GM18873 (cell line): ENCODE measurements around the gene POU2F3.

ENCODE experiments used
- ATAC-seq: cut with Tn5 transposase; IDR thresholded peaks from one replicate; pipeline ENCODE4 v1.9.1; 2021; ENCODE audit warnings: mild to moderate bottlenecking, moderate library complexity, moderate number of reproducible peaks; ENCODE audit not compliant: unreplicated experiment, low FRiP score

POU2F3 gene

DNA sequence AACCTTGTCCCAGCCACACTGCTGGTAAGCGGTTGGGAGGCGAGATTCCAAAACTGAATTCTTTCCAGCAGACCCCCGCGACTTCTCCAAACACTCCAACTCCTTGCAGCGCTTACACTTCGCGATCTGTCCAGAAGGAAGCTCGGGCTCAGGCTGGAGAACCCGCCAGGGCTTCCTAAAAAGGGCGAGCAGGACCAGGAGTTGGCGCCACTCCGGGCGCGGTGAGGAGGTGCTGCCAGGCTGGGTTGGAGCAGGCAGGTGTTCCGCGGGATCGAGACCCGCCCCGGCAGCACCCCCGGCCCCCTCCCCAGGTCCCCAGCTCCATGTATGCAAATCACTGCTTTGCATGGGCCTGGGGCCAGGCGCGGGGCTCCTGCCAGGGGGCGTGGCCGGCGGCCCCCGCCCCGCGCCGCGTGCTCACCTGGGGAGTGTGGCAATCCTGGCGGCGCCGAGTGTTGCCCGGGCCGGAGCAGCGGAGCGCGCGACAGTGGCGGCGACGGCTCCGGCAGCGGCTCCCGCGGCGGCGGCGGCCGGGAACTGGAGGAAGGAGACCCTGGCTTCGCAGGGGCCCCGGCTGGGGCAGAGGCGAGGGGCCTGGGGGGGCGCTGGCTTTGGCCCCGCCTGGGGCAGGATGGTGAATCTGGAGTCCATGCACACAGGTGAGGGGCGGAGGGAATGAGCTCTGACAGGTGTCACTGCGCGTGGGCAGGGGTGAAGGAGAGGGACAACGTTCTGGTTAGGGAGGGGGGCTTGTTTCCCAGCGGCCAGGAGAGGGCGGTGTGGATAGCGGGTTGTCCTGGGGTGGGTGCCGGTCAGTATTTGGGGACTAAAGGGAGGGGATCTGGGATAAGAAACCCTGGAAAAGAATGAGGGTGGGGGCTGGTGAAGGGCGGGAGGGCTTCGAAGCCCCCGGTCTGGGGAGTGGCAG, at the start of gene POU2F3:
Gene POU2F3 (plus strand): TSS at position 428 of the 928 bp plus-strand sequence. CDS start 204 bp downstream, at position 632.
- no peak for ATAC-seq

DNA sequence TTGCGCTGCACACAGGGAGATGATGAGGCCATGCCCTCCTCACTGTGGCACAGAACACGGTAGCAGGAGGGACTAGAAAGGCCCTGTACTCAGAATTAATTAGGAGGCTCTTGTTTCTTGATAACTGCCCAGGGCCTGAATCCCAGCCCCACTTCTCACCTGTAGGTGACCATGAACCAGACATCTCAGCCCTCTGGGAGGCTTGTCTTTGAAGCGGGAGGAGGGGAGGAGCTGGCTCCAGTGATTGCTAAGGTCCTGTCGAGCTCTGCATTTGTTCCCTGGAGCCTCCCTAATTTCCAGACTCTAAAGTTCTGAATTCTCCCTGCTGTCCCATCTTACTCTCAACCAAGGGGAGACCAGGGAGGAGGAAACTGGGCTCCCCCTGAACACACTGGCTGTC, 48.9 kb upstream of the POU2F3 start:
- no peak for ATAC-seq

DNA sequence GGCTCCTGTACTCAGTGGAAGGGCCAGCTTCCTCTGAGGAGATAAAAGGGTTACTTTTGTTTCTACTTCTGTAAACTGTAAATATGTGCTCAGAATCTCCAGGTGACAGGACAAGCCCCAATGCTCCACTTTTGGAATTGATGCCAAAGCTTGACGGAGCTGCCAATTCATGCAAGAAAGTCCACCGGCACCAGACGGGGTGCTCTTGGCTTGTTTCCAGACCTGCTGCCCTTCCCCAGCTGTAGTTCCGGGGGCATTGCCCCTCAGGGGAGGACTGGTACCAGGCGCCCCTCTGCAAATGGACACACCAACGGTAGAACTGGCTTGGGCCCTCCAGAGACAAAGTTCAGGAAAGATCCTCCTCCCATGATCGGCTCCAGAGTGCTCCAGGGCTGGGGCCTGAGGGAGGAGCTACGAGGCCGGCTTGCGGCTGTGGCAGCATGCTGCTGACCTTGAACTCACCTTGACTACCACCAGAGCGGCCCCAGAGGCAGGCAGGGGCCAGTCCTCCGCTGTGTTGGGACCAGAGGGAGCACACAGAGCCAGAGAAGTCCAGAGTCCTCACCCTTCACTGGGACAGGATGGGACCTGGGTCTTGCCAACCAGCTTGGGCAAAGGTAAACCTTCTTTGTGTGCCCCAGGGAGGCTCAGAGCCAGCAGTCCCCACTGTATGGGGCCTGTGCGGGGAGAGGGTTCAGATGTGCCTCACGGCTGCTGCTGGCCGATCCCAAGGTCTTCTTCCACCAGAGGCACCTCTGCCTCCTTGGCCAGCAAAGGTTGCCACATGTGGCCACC, 46.9 kb upstream of the POU2F3 start:
- ATAC-seq = no peak

DNA sequence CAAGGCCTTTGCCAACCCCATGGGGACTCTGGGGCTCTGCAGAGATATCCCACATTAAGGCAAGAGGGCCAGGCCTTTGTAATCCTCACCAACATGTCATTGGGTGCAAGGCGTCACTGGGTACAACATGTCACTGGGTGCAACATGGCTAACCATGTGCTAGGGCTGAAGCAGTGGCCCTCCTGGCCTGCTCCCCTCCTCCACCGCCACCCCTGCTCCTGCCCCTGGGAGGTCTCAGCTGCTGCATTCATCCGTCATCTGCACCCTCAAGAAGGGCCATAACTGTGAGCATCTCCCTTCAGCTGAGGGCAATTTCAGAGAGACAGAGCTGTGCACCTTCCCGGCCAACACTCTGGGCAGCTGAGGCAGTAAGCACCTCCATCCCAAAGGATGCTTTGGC, 45.8 kb upstream of the POU2F3 start:
- no peak for ATAC-seq

DNA sequence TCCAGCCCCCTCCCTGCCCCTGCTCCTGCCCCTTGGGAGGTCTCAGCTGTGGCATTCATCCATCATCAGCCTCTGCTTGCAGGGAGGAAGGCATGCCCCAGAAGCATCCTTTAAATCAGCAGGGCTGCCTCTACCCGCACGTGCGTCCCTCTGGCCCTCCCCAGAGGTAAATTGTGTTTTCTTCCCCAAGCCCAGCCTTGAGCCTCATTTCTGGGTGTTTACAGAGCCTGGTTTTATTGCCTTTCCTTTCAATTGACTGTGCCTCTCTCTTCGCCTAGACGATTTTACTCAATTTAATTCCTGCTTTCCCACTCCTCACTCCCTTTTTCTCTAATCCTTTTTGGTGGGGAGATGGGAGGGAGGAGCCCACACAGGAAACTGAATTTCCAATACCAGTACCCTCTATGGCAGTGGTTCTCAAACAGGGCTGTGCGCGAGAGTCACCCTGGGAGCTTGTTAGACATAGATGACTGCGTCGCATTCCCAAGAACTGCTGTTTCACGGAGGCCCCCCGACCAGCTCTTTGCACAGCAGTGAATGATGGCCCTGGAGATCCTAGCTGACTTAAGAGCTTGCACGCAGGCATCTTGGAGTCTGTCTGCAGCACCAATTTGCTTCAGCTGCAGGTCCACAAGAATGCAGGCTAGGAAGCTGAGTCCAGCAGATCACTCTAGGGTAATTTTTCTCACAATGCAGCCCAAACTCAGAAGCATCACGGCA, 44.2 kb upstream of the POU2F3 start:
- ATAC-seq = no peak

DNA sequence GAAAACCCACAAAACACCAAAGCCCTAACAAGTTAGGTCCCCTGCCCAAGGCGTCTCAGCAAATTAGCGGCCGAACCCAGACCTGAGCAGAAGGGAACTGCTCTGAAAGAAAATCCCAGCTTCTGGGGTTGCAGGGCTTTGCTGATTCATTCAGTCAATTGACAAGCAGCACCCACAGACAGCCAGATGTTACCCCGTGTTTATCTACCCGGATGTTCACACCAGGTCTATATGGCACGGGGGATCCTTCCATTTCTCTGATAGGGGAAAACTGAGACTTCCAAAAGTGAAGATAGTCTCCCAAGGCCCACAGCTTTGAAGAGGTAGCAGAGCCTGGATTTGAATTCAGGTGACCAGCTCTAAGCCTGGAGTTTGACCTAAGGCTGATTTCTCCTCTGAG, 43.1 kb upstream of the POU2F3 start:
- no peak for ATAC-seq

- ATAC-seq = no peak
Observed at GRCh38 chr11:120197251-120197891, 42.6 kb upstream of the POU2F3 start.

DNA sequence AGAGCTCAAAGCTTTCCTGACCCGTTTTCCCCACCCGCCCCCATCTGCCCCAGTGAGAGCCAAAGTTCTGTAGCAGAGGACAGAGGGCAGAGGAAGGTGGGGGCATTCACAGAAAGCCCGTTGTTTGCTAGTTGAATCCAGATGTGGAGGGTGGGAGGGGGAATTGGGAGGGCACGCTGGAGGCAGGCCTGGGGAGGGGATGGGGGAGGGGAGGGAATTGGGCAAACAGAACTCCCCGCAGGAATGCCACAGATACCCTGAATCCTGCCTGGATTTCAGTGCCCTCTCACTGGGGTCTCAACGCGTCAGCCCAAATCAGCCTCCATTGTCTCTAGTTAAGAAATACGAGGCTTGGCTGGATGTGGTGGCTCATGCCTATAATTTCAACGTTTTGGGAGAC, 42.0 kb upstream of the POU2F3 start:
- no peak for ATAC-seq

DNA sequence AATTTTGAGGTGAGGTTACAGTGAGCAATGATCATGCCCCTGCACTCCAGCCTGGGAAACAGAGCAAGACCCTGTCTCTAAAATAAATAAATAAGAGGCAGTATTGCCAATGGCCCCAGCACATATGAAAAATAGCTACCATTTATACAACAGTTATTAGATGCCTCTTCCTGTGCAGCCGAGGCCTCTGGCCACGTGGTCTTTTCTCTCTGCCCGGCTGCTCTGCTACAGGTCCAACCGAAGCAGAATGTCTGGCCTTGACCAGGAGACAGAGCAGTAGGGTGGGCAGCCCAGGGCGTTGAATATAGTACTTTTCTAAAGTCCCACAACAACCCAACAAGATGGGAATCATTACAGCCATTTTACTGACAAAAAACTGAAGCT, 41.5 kb upstream of the POU2F3 start:
- no peak for ATAC-seq

GRCh38 chr11:120198787-120199469, 41.0 kb upstream of the POU2F3 start:
- ATAC-seq = no peak

GRCh38 chr11:120199613-120200012, 40.3 kb upstream of the POU2F3 start:
- no peak for ATAC-seq

DNA sequence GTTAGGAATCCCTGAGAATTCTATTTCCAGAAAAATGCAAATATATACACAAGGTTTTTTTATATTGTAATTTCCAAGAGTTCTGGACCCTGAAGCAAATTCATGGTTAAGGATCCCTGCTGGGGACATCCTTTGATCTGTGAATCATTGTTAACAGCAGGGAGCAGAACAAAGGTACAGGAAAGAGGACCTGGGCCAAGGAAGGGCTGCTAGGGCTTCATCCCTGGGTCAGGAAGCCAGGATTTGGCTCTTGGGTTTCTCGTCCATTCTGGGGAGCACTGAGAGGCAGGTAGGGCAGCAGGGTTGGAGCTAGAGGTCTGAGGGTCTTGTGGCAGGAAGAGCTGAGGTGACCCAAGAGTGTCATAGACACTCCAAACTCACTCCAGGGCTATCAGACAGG, 39.3 kb upstream of the POU2F3 start:
- no peak for ATAC-seq

GRCh38 chr11:120201653-120202052, 38.3 kb upstream of the POU2F3 start:
- no peak for ATAC-seq

GRCh38 chr11:120203626-120204025, 36.3 kb upstream of the POU2F3 start:
- no peak for ATAC-seq

DNA sequence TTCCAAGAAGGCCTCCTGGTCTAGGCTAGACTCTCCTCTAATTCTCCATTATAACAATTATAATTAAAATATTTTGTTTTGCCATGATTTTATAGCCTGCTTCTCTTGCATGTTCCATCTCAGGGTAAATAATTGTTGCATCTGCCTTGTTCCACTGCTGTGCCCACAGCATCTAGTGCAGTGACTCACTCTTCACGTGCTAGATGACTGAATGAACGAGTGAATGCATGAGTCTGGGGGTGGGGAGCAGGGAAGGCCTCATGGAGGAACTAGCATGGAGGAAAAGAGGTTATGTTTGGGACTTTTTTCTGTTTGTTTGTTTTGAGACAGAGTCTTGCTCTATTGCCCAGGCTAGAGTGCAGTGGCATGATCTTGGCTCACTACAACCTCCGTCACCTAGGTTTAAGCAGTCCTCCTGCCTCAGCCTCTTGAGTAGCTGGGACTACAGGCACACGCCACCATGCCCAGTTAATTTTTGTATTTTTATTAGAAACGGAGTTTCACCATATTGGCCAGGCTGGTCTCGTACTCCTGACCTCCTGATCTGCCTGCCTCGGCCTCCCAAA, 34.3 kb upstream of the POU2F3 start:
- no peak for ATAC-seq

- ATAC-seq = no peak
Observed at GRCh38 chr11:120207512-120207911, 32.4 kb upstream of the POU2F3 start.

- ATAC-seq = no peak
Observed at GRCh38 chr11:120208001-120208441, 31.9 kb upstream of the POU2F3 start.

- ATAC-seq = no peak
Observed at GRCh38 chr11:120208777-120209176, 31.2 kb upstream of the POU2F3 start.
